Measurements from ENCODE around the gene GNG2.

GRCh38 chr14:51929166-51929565 is 68.8 kb downstream of the GNG2 start:
- TF ChIP-seq CTCF (IDR thresholded peaks at IDR 0.05; ENCODE audit: low read length) (no peak), EZH2phosphoT487 (IDR thresholded peaks at IDR 0.05; ENCODE audit: low read length) (no peak), EZH2 (optimal IDR thresholded peaks at IDR 0.05; ENCODE audit: low read depth, low read length) (no peak)

Data from MM.1S (cell line).